ENCODE results near the gene FOXJ3. TPM values are rescaled to one million over a fixed set of nuclear protein-coding genes. Genes with fewer than 3 reads are reported as not detected.

The FOXJ3 gene
- total RNA-seq, 1 experiment from 2014 or later = 51.1 TPM

DNA sequence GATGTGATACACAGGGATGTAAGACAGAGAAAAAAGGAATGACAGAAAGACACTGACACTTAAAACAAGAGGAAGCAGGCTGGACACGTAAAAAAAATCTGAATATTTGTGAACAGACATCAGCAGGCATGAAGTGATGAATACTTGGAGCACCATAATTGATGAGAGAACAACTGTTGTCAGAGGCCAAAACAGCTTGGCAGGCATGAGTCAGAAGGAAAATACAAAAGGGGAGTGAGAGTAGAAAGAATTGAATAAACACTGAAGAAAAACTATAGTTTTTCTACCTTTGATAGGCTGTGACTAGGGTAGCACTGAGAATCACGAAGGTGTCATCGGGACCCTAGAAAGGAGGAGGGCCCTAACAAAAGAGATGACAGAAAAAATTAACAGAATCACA, 148.9 kb downstream of the FOXJ3 start:
- H3K36me3 ChIP-seq (ENCODE audit: control insufficient read depth in 1 of 2, insufficient read depth in 2 of 2, low read length in 2 of 2) = peaks cover 3 to 6% of the 10 kb centered on the region in 2 experiments; a peak in 2 of 4 replicates
- DNase-seq (ENCODE audit: low read depth, low spot score) = no peak
- RAD21 ChIA-PET (ENCODE audit: low non-redundant PET in 1 of 2, low total read pairs in 2 of 2, uncharacterized antibody in 2 of 2, unreplicated experiment in 2 of 2) = no interaction called here

DNA sequence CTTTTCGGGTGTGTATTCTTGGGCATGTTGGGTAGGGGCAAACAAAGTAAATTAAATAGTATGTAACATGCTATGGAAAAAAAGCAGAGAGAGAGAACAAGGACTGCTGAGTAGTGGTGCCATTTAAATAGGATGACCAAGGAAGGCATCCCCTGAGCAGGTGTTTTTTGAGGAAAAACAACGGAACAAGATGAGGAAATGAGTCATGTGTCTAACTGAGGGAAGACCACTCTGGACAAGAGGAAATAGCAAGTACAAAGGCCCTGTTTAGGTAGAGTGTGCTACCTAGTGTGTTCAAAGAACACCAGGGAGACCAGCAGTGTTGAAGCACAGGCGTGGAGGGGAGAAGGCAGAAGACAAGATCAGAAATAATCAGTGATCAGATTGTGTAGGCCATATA, 150.4 kb downstream of the FOXJ3 start:
- no peak overlapping the region for H3K4me3 ChIP-seq (replicated peaks in 1 of 2; ENCODE audit: low read depth in 1 of 2, low read length in 2 of 2)
- H3K27ac ChIP-seq (ENCODE audit: low read depth, low read length) = no peak overlapping the region
- BruUV-seq (replicated peaks) = no TSS peak
- H3K79me2 ChIP-seq (ENCODE audit: insufficient read depth, low read length) = no peaks in the 10 kb centered on the region
- H3K4me1 ChIP-seq (ENCODE audit: control insufficient read depth in 1 of 2, insufficient read depth in 2 of 2, low read length in 2 of 2) = no peaks in the 10 kb centered on the region
- intact Hi-C loops (cut with micrococcal nuclease) = no loop called here
- ATAC-seq = no peak
- CTCF ChIA-PET = no interaction called here
- no peak for DNase-seq (ENCODE audit: low read depth, low spot score)
- no peaks in the 10 kb centered on the region for H3K27me3 ChIP-seq (ENCODE audit: insufficient read depth, low read length)
- no peak overlapping the region for H3K4me2 ChIP-seq (ENCODE audit: low read length)
- POLR2A ChIA-PET = no interaction called here
- H3K9me2 ChIP-seq (ENCODE audit: insufficient read depth) = no peaks in the 10 kb centered on the region
- no peak overlapping the region for H3K9ac ChIP-seq (ENCODE audit: low read length)
- no peaks in the 10 kb centered on the region for H3K9me3 ChIP-seq (ENCODE audit: control insufficient read depth in 1 of 2, insufficient read depth in 1 of 2, low read depth in 1 of 2, low read length in 2 of 2)
- peaks cover 0 to 2% of the 10 kb centered on the region in 2 experiments; a peak in 1 of 4 replicates for H3K36me3 ChIP-seq (ENCODE audit: control insufficient read depth in 1 of 2, insufficient read depth in 2 of 2, low read length in 2 of 2)
- TF ChIP-seq EGR1 (IDR thresholded peaks at IDR 0.05; ENCODE audit: low read depth) = no peak
- no peak for TF ChIP-seq ZNF274 (IDR thresholded peaks at IDR 0.05; ENCODE audit: low read depth, low read length)
- TF ChIP-seq SIN3A (IDR thresholded peaks at IDR 0.05; ENCODE audit: low read depth) = no peak
- no peak for TF ChIP-seq FOSL1 (IDR thresholded peaks at IDR 0.05; ENCODE audit: low read depth)
- TF ChIP-seq SRF (IDR thresholded peaks at IDR 0.05; ENCODE audit: low read depth) = no peak
- TF ChIP-seq YY1 (IDR thresholded peaks at IDR 0.05; ENCODE audit: extremely low read depth, insufficient replicate concordance, low read depth, low read length) = no peak
- no peak for TF ChIP-seq RAD21 (IDR thresholded peaks at IDR 0.05; ENCODE audit: low read depth)
- no peak for TF ChIP-seq TCF7L2 (IDR thresholded peaks at IDR 0.05; ENCODE audit: borderline replicate concordance, extremely low read depth, insufficient read depth, insufficient read length)
- TF ChIP-seq CBX3 (IDR thresholded peaks at IDR 0.05; ENCODE audit: low read depth) = no peak
- no peak for TF ChIP-seq EZH2phosphoT487 (IDR thresholded peaks at IDR 0.05; ENCODE audit: borderline replicate concordance)
- TF ChIP-seq EZH2 (IDR thresholded peaks at IDR 0.05) = no peak
- TF ChIP-seq, protein P1, sequence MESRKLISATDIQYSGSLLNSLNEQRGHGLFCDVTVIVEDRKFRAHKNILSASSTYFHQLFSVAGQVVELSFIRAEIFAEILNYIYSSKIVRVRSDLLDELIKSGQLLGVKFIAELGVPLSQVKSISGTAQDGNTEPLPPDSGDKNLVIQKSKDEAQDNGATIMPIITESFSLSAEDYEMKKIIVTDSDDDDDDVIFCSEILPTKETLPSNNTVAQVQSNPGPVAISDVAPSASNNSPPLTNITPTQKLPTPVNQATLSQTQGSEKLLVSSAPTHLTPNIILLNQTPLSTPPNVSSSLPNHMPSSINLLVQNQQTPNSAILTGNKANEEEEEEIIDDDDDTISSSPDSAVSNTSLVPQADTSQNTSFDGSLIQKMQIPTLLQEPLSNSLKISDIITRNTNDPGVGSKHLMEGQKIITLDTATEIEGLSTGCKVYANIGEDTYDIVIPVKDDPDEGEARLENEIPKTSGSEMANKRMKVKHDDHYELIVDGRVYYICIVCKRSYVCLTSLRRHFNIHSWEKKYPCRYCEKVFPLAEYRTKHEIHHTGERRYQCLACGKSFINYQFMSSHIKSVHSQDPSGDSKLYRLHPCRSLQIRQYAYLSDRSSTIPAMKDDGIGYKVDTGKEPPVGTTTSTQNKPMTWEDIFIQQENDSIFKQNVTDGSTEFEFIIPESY (IDR thresholded peaks at IDR 0.05; ENCODE audit: extremely low read depth, insufficient replicate concordance, low read length) = no peak
- no peak overlapping the region for H2AFZ ChIP-seq (ENCODE audit: low read depth, low read length, poor library complexity, severe bottlenecking)
- RAD21 ChIA-PET (ENCODE audit: low non-redundant PET in 1 of 2, low total read pairs in 2 of 2, uncharacterized antibody in 2 of 2, unreplicated experiment in 2 of 2) = no interaction called here
- no peaks in the 10 kb centered on the region for H4K20me1 ChIP-seq (ENCODE audit: insufficient read depth)

More for the DNA sequence above, 148.9 kb downstream of the FOXJ3 start:
- Histone ChIP-seq H3K4me1 (ENCODE audit: control insufficient read depth in 1 of 2, insufficient read depth in 2 of 2, low read length in 2 of 2) (no peaks in the 10 kb centered on the region), H2AFZ (ENCODE audit: low read depth, low read length, poor library complexity, severe bottlenecking) (no peak overlapping the region), H3K4me2 (ENCODE audit: low read length) (no peak overlapping the region), H3K4me3 (replicated peaks in 1 of 2; ENCODE audit: low read depth in 1 of 2, low read length in 2 of 2) (no peak overlapping the region), H3K9me3 (ENCODE audit: control insufficient read depth in 1 of 2, insufficient read depth in 1 of 2, low read depth in 1 of 2, low read length in 2 of 2) (no peaks in the 10 kb centered on the region), H3K9ac (ENCODE audit: low read length) (no peak overlapping the region), H3K79me2 (ENCODE audit: insufficient read depth, low read length) (no peaks in the 10 kb centered on the region), H3K27me3 (ENCODE audit: insufficient read depth, low read length) (no peaks in the 10 kb centered on the region), H3K9me2 (ENCODE audit: insufficient read depth) (no peaks in the 10 kb centered on the region), H3K27ac (ENCODE audit: low read depth, low read length) (no peak overlapping the region), H4K20me1 (ENCODE audit: insufficient read depth) (no peaks in the 10 kb centered on the region)
- no TSS peak for BruUV-seq (replicated peaks)
- intact Hi-C loops (cut with micrococcal nuclease) = no loop called here
- POLR2A ChIA-PET = no interaction called here
- ATAC-seq = no peak
- CTCF ChIA-PET = interaction anchor here (0.7 to 1.1 kb wide), 2 partner anchors 12 to 15 kb away, joined by 3 to 7 read pairs; no protein-coding TSS in a partner anchor
- no peak for TF ChIP-seq EZH2 (IDR thresholded peaks at IDR 0.05)
- no peak for TF ChIP-seq EGR1 (IDR thresholded peaks at IDR 0.05; ENCODE audit: low read depth)
- TF ChIP-seq JUND (IDR thresholded peaks at IDR 0.05) = no peak
- TF ChIP-seq ELF1 (IDR thresholded peaks at IDR 0.05; ENCODE audit: borderline replicate concordance, low read depth) = no peak
- TF ChIP-seq ZNF274 (IDR thresholded peaks at IDR 0.05; ENCODE audit: low read depth, low read length) = no peak
- no peak for TF ChIP-seq CEBPB (IDR thresholded peaks at IDR 0.05; ENCODE audit: low read depth)
- TF ChIP-seq RAD21 (IDR thresholded peaks at IDR 0.05; ENCODE audit: low read depth) = no peak
- TF ChIP-seq, protein P2, sequence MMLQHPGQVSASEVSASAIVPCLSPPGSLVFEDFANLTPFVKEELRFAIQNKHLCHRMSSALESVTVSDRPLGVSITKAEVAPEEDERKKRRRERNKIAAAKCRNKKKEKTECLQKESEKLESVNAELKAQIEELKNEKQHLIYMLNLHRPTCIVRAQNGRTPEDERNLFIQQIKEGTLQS (IDR thresholded peaks at IDR 0.05) = no peak
- no peak for TF ChIP-seq YY1 (IDR thresholded peaks at IDR 0.05; ENCODE audit: extremely low read depth, insufficient replicate concordance, low read depth, low read length)
- TF ChIP-seq TCF7L2 (IDR thresholded peaks at IDR 0.05; ENCODE audit: borderline replicate concordance, extremely low read depth, insufficient read depth, insufficient read length) = no peak
- no peak for TF ChIP-seq SRF (IDR thresholded peaks at IDR 0.05; ENCODE audit: low read depth)
- TF ChIP-seq, protein P3, sequence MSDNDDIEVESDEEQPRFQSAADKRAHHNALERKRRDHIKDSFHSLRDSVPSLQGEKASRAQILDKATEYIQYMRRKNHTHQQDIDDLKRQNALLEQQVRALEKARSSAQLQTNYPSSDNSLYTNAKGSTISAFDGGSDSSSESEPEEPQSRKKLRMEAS (IDR thresholded peaks at IDR 0.05) = no peak
